Fibroblast of skin of left biceps (primary cell): ENCODE measurements around the gene SMPDL3B.
A peak's percentile ranks its signal among the peaks of the same experiment; 100 is the strongest.
"Not testable (repeated sequence)": the region's sequence is repeated elsewhere in the genome, so short reads cannot be mapped to it uniquely, and the experiment has no call there.

Experiments used
- DNase-seq, 2 experiments: peaks; one replicate each; pipeline ENCODE4 v3.0.0-alpha.2; 2013; ENCODE audit warnings: low read depth in 2 of 2

SMPDL3B gene

DNA sequence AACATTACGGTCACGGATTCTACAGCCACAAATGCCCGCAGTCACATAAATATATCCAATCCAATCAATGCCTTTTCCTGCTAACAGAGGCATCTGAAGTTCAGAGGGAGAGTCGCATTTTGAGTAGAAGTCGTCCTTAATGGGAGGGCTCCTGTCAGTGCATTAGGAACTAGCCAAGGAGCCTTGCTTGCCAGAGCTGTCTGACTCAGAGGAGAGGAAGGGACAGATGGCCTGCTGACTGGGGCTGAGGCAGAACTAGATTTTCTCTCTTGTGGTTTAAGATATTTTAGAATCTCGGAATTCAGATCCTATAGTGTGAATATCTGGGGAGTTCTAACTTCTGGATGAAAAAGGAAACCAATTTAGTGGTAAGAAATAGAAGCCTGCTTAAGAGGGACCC lies 35.6 kb downstream of the SMPDL3B start:
- peak; percentile 34 to 38 for DNase-seq

DNA sequence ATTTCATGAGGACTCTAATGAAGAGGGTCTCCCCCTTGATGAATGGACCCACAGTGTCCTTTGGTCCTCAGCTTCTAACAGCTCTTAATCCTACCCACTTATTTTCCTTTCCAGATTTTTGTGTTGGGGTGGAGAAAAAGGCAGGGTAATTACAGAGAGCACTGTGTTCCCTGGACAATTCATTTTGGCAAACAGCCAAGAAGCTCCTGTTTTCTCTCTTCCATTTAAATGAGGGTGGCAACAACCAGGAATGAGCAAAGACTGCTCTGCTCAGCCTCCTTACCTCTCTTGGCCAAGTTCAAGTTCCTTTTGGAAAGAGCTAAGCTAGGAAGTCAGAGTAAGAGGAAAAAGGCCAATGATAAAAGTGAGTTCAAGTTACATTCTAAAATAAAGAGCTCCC lies 36.9 kb downstream of the SMPDL3B start:
- DNase-seq: no peak

DNA sequence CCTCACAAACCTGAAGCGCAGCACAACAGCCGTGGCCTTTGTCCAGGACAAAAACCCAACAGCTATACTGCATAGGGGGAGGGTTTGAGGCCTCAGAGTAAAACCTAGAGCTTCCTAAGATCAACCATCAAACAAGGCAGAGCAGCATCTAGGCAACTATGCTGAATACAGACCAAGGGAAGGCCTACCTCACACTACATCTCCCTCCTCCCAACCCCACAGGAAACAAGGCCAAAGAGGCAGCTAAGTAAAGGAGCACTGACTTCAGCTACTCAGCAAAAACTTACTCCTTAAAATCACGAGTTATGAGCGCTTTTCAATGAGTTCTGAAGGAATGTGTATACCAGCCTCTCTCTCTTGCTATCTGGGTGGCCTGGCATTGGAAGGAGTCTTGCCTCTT lies 37.3 kb downstream of the SMPDL3B start:
- DNase-seq: no peak

DNA sequence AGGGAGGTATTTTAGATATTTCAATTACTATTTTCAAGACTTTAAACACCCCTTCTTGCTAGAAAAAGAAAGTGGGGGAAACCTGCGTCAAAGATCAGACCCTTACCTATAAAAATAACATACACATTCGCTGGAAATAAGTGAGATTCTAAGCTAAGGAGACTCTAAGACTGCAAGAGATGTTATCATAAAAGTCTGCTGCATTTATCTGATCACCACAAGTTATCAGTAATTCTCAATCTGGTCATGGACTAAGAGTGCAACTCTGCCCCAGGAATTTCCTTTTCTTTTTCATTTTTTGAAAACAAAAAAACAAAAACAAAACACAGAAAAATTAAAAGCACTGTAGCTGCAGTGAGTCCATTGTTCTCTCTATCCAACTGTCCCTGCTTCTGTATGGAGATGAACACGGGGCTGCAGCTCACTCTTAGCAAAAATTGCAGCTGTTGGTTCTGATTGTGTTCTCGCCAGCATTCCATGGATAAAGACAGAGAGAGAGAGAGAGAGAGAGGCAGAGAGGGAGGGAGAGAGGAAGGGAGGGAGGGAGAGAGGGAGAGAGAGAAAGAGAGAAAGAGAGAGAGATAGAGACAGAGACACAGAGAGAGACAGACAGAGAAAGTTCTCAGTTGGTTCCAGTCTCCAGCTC lies 39.1 kb downstream of the SMPDL3B start:
- DNase-seq: no peak

DNA sequence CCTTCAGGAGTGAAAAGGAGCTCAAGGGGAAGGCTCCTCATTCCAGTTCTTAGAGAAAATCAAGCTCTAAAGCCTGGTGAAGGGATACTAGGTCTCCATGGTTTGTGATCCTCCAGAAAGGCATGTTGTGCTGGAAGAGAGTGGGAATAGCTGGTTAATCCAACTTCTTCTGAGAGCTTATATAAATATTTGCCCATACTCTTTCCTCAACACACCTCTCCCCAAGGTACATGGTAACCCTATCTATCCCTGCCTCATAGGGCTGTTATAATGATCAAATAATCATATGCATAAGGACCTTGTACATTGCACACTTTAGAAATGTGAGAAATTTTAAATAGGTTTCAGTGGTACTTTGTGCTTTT lies 39.6 kb downstream of the SMPDL3B start:
- DNase-seq: no peak

DNA sequence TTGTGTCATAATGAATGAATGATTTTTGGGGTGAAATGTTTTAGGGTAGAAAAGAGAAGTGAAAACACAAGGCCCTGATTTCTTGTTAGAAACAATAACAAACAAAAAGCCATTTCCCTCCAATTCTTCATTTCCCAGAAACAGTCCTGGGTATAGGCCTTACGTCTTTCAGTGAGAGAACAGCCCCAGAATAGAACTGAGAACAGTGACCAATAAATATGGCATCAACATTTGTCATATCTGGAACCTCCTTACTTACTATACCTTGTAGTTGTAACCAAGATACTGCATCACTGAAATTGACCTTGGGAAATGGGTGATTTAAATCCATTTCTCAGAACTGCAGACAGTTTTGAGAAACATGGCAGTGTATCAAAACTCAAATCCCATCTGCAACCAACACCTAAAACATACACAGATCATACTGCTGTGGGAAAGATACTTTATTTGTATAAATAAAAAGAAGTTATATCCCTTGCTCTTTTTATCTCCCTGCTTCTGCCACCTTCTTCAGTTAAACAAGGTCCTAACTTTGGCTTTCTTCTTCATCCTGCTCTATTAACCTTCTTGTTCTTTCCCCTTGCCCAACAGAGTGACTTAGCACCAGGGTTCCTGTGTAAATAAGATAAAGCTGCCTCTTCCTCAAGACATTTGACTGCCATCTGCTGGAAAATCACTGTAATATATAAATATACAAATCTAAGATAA lies 44.5 kb downstream of the SMPDL3B start:
- peak; percentile 18 to 26 for DNase-seq

DNA sequence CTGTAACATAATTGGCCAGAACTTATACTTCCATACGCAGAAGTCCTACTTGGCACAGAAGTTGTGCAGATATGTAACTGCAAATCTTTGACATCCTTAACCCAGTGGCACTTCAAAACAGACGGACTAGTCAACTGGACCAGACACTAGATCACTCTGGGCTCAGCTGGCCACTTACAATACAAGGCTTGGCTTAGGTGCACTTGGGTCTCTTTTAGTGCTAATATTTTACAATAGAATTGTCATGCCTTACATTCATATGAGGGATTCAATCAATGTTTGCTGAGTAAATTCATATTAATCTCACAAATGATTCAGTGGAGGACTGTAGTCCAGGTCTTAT lies 45.0 kb downstream of the SMPDL3B start:
- DNase-seq: no peak

DNA sequence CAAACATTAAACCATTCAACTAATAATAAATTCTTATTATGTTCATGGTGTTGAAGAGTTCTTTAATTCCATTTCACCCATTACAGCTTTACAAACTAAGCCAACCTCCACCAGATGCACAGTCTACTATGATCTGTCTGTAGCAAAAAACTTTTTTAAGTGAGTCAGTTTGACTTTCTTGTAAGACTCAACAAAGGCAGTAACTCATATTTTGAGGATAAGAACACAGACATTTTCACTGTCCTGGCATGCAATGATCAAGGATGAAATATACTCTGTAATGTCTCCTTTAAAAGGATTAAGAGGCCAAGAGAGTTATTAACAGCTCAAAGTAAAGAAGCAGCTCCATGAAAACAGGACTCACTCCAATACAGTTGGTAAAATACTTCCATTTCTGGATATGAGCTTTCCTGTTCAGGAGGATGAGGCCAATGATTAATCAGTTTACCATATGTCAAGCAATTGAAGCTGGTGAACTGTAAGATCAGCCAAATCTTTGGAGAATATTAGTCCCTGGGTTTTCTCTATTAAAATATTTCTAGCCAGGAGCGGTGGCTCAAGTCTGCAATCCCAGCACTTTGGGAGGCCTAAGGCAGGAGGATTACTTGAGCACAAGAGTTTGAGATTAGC lies 45.5 kb downstream of the SMPDL3B start:
- DNase-seq: no peak

DNA sequence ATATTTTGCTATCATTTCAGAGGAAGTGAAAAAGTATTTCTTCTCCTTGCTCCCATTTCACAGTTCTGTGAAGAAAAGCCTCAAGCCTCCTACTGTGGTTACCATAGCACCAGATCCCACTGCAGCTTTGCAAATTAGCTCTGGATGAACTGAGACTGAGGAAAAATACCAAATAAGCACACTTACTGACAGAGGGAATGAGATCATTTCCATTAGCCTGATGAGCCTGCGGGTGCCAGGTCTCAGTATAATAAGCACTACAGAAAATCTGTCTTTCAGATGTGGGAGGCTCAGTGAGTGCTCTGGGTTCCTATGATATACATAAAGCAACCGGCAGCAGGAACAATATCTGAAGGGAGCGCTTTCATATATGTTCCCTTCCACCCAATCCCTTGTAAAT lies 46.3 kb downstream of the SMPDL3B start:
- no peak for DNase-seq

DNA sequence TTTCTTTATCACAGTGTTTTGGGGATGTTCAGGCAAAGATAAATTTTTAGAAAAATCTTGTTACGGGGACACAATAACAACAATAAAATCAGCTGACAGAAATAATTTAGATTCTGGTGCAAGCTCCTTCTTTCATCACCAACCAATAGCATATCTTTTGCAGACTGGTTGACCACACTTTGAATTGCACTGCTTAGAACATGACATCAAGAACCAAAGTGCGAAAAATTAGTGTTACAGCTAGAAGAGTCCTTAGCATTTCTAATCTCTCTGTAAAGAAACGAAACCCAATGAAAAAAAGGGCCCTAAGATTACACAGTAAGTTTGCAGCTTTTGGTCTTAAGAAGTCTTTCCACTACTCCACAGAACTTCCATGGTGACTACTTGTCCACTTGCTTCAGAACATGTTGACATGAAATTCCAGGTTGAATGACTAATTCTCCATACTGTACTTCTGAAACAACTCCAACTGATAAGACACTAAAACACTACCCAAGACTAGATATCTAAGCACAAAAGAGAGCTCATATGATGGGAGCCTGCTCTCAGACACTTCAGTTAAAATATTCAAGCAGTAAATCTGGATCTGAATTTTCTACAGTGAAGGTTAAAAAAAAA lies 56.2 kb downstream of the SMPDL3B start:
- DNase-seq: no peak

DNA sequence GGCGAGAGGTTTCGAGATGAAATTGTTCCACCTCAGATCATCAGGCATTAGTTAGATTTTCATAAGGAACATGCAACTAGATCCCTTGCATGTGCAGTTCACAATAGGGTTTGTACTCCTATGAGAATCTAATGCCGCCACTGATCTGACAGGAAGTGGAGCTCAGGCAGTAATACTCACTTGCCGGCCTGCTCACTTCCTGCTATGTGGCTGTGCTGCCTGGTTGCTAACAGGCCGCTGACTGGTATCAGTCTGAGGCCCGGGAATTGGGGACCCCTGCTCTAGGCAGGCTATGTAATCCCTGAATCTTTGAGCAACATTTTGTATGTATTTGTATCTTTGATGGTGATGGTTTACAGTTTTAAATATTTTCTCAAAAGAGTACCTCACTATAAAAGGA lies 57.5 kb downstream of the SMPDL3B start:
- DNase-seq: no peak

DNA sequence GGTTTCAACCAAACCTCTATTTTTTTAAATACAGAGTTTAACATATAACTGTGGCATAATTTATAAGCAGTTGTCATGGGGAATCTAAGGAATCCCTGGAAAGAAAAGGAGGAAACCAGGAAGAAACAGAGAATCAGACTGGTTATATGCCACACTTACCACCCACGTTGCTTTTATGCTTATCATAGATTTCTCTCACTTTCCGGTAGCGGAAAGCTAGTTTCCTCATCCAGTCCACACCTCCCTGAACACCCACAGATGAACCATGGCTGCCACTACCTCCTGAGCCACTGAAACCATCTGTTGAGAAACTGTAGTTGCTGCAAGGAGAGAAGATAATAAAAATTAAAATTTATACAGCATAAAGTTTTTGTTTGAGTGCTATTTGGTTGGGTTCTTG lies 58.4 kb downstream of the SMPDL3B start:
- no peak for DNase-seq

DNA sequence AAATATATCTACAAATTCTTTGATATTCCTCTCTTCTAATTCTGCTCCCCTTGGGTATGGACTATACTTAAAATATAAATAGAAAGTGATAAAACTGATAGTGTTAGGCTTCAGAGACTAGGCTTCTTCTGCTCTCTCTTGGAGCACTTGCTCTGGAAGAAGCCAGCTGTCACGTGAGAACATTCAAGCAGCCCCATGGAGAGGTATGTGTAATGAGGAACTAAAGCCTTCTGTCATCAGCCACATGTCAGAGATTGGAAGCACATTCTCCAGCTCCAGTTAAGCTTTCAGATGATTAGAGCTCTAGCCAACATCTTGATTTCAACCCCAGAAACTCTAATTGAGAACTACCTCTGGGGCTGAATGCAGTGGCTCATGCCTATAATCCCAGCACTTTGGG lies 59.3 kb downstream of the SMPDL3B start:
- no peak for DNase-seq

DNA sequence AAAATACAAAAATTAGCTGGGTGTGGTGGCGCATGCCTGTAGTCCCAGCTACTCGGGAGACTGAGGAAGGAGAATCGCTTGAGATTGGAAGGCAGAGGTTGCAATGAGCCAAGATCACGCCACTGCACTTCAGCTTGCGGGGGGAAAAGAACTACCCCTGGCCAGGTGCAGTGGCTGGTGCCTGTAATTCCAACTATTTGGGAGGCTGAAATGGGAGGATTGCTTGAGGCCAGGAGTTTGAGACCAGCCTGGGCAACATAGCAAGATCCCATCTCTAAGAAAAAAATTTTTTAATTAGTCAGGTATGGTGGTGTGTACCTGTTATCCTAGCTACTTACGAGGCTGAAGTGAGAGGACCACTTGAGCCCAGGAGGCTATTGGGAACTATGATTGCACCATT lies 59.7 kb downstream of the SMPDL3B start:
- not testable (repeated sequence) for DNase-seq

DNA sequence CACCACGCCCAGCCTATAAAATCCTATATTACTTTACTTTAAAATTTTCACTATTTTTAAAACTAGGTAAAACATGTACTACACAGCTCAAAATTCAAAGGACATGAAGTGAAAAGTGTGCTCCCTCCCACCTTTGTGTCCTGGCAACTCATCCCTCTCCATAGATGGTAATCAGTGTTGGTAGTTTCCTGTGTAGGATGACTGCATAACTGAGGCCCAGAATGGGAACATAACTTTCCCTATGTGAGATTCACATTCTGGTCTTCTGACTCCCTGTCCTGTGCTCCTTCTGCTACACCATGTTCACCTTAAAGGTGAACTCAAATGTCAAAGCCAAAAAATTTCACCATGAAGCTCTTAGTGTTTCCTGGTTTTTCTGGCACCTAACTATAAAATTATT lies 64.3 kb downstream of the SMPDL3B start:
- DNase-seq: no peak

DNA sequence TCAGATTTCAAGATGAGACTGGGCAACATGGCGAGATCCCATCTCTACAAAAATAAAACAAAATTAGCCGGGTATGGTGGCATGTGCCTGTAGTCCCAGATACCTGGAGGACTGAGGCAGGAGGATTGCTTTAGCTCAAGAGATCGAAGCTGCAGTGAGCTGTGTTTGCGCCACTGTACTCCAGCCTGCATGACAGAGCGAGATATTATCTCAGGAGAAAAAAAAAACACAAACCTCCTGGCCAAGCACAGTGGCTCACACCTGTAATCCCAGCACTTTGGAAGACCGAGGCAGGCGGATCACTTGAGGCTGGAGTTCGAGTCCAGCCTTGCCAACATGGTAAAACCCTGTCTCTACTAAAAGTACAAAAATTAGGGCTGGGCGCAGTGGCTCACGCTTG lies 67.8 kb downstream of the SMPDL3B start:
- DNase-seq: no peak

DNA sequence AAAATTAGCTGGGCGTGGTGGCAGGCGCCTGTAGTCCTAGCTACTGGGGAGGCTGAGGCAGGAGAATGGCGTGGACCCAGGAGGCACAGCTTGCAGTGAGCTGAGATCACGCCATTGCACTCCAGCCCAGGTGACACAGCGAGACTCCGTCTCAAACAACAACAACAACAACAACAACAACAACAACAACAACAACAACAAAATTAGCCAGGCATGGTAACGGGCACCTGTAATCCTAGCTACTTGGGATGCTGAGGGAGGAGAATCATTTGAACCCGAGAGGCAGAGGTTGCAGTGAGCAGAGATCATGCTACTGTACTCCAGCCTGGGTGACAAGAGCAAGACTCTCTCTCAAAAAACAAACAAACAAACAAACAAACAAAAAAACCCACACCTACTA lies 68.3 kb downstream of the SMPDL3B start:
- DNase-seq: not testable (repeated sequence)
